Measurements from ENCODE around the gene PAXIP1.

PAXIP1 gene

DNA sequence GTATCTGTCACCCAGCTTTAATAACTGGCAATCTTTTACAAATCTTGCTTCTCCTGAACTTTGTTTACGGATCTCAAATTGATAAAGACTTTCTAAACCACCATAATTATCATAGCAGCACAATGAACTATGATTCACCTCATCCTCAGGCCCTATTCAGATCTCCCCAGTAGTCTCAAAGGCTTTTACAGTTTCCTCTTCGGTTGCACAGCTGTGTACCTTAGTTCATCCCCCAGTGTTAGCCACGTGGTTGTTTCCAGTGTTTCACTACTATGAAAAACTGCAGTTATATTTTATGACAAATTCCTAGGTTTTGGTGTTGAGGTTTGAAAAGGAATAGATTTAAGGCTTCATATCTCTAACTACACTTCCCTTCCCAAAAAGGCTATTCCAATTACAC lies 24.9 kb downstream of the PAXIP1 start:
- peaks cover 3% of the 10 kb centered on the region for H3K36me3 ChIP-seq (replicated peaks)
- TF ChIP-seq CTCF (IDR thresholded peaks at IDR 0.05; ENCODE audit: low read depth, low read length, missing control alignments), result no peak
- DNase-seq, result no peak
- H3K4me3 ChIP-seq (ENCODE audit: low read depth, low read length), result no peak overlapping the region
- no peak overlapping the region for H3K27ac ChIP-seq
- in situ Hi-C loops (cut with HindIII; ENCODE audit: low pct_ligation_motif_present, low sequenced_read_pairs), result no loop called here
- no peaks in the 10 kb centered on the region for H3K27me3 ChIP-seq (replicated peaks)

DNA sequence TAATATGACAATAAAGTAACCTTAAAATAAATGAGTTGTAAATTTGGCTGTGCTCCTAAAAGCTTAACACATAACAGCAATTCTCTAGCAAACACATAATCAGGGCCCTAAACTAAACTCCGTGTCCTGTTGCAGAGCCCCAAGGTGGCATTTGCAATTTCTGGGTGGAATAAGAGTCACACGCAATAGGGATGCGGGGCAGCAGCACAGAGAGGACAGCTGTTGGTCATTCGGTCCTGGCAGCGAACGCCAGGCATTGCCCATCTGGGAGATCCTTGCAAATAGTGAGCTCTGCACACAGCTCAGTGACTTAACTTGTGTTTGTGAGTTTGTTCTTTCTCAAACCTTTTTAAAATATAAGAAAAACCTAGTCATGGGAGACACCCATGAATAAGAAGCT lies 25.7 kb downstream of the PAXIP1 start:
- no peak for DNase-seq
- no peaks in the 10 kb centered on the region for H3K27me3 ChIP-seq (replicated peaks)
- no peak overlapping the region for H3K4me3 ChIP-seq (ENCODE audit: low read depth, low read length)
- TF ChIP-seq CTCF (IDR thresholded peaks at IDR 0.05; ENCODE audit: low read depth, low read length, missing control alignments), result no peak
- H3K27ac ChIP-seq, result no peak overlapping the region
- peaks cover 3% of the 10 kb centered on the region for H3K36me3 ChIP-seq (replicated peaks)
- in situ Hi-C loops (cut with HindIII; ENCODE audit: low pct_ligation_motif_present, low sequenced_read_pairs), result no loop called here

DNA sequence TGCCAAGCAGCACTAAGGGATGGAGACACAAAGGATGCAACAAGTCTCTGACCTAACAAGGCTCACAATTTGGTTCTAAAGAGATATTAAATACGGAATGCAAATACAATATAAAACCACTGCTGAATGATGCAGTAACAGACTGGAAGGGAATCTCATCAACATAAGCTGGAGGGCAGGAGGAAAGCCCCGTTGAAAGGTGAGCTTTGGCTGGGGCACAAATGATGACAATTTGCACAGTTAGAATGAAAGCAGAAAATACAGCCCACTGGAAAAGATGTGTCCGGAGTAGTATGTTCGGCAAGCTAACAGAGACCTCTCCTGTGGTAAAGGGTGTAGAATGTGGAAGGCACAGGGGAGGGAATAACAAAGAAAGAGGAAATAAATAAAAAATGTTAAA lies 26.1 kb downstream of the PAXIP1 start:
- Histone ChIP-seq H3K4me3 (ENCODE audit: low read depth, low read length) (no peak overlapping the region), H3K27ac (no peak overlapping the region), H3K27me3 (replicated peaks) (no peaks in the 10 kb centered on the region), H3K36me3 (replicated peaks) (peaks cover 3% of the 10 kb centered on the region)
- in situ Hi-C loops (cut with HindIII; ENCODE audit: low pct_ligation_motif_present, low sequenced_read_pairs), result no loop called here
- no peak for TF ChIP-seq CTCF (IDR thresholded peaks at IDR 0.05; ENCODE audit: low read depth, low read length, missing control alignments)
- DNase-seq, result no peak

DNA sequence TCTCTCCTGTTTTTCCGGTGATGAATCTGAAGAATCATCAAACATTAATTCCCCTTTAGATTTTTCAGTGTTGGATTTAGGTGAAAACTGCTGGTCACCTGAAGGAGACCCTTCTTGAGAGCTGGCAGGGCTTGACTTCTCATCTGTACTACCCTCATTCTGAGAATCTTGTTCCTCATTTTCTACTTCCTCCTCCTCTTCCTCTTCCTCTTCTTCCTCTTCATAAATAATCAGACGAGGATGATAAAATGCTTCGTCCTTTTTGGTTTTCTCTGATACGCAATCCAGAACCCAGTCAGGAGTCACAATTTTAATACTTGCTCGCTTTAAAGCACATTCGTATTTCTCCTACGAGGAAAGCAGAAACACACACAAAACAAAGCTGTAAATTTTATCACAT lies 26.9 kb downstream of the PAXIP1 start:
- in situ Hi-C loops (cut with HindIII; ENCODE audit: low pct_ligation_motif_present, low sequenced_read_pairs), result no loop called here
- H3K36me3 ChIP-seq (replicated peaks), result peaks cover 3% of the 10 kb centered on the region
- TF ChIP-seq CTCF (IDR thresholded peaks at IDR 0.05; ENCODE audit: low read depth, low read length, missing control alignments), result no peak
- no peaks in the 10 kb centered on the region for H3K27me3 ChIP-seq (replicated peaks)
- no peak for DNase-seq
- no peak overlapping the region for H3K27ac ChIP-seq
- H3K4me3 ChIP-seq (ENCODE audit: low read depth, low read length), result no peak overlapping the region

GRCh38 chr7:154973381-154973780 lies 29.5 kb downstream of the PAXIP1 start:
- peaks cover 10% of the 10 kb centered on the region for H3K36me3 ChIP-seq (replicated peaks)
- no peak for DNase-seq
- in situ Hi-C loops (cut with HindIII; ENCODE audit: low pct_ligation_motif_present, low sequenced_read_pairs), result no loop called here

More at GRCh38 chr7:154973381-154973780, 29.5 kb downstream of the PAXIP1 start:
- no peaks in the 10 kb centered on the region for H3K27me3 ChIP-seq (replicated peaks)
- H3K27ac ChIP-seq, result no peak overlapping the region
- TF ChIP-seq CTCF (IDR thresholded peaks at IDR 0.05; ENCODE audit: low read depth, low read length, missing control alignments), result no peak
- no peak overlapping the region for H3K4me3 ChIP-seq (ENCODE audit: low read depth, low read length)
